Mammary epithelial cell (primary cell): ENCODE data around the gene DHX34.

ENCODE experiments used
- CTCF ChIP-seq, 2 donors: IDR thresholded peaks in 1 of 2; conservative IDR thresholded peaks in 1 of 2; 2 replicates each; pipeline ENCODE4 v1.5.1; 2011 to 2012; ENCODE audit warnings: inconsistent platforms in 2 of 2, low read length in 2 of 2, mild to moderate bottlenecking in 2 of 2, control low read depth in 1 of 2, low read depth in 1 of 2; ENCODE audit not compliant: insufficient read depth in 1 of 2; ENCODE audit errors: extremely low read depth in 1 of 2
- EZH2 ChIP-seq: IDR thresholded peaks from 2 replicates; pipeline ENCODE4 v1.6.1; 2012; ENCODE audit warnings: low read length, inconsistent platforms, borderline replicate concordance

- TF ChIP-seq CTCF (conservative IDR thresholded peaks at IDR 0.05 in 1 of 2, IDR thresholded peaks at IDR 0.05 in 1 of 2; ENCODE audit: extremely low read depth in 1 of 2, insufficient read depth in 1 of 2, low read depth in 1 of 2, low read length in 2 of 2) (no peak), EZH2 (no peak)
Measured at GRCh38 chr19:47351548-47351947, 2.4 kb downstream of the DHX34 start.
